B cell (primary cell): Measurements from ENCODE around the gene FRMPD2. TPM values are rescaled to one million over a fixed set of nuclear protein-coding genes. Genes with fewer than 3 reads are reported as not detected.

Source experiments
- ATAC-seq: fragments of 200-7000 bp; cut with Tn5 transposase; one replicate; pipeline ENCODE4 v1.10.0; 2021; ENCODE audit warnings: low read depth, mild to moderate bottlenecking, moderate number of reproducible peaks, moderate library complexity
- CTCF ChIA-PET: fragments of 350-600 bp; sonication (Branson Sonifier 250); formaldehyde crosslinking; loops from one replicate; lab custom pipeline; 2021; ENCODE audit warnings: antibody characterized with exemption, inconsistent platforms; lab: Charles Lee
- POLR2A ChIA-PET: fragments of 350-600 bp; sonication (Branson Sonifier 250); formaldehyde crosslinking; loops from one replicate; lab custom pipeline; 2021; ENCODE audit warnings: antibody characterized with exemption; lab: Charles Lee
- DNase-seq: peaks from one replicate; pipeline ENCODE4 v3.0.0; 2013
- H2AFZ ChIP-seq: 2 replicates; pipeline ENCODE4 v1.6.1; 2012; ENCODE audit warnings: mild to moderate bottlenecking, low read depth, low read length; ENCODE audit not compliant: insufficient read depth, poor library complexity, severe bottlenecking
- H3K27ac ChIP-seq, 2 donors: 1 replicate in 1 of 2; 2 replicates in 1 of 2; pipeline ENCODE4 v1.5.1; 2012 to 2013; ENCODE audit warnings: low read length in 2 of 2, mild to moderate bottlenecking in 2 of 2, moderate library complexity in 1 of 2
- H3K27me3 ChIP-seq, 4 experiments: fragments of 200-600 bp in 1 of 4; sonication (generic) in 1 of 4; replicated peaks in 1 of 4; 1 replicate in 2 of 4; 2 replicates in 2 of 4; pipeline versions ENCODE4 v1.6.1 to v1.7.0; 2013 to 2016; ENCODE audit warnings: low read length in 3 of 4, mild to moderate bottlenecking in 2 of 4, mixed read lengths in 1 of 4, moderate library complexity in 1 of 4; ENCODE audit not compliant: insufficient read depth in 4 of 4, control insufficient read depth in 3 of 4; ENCODE audit errors: control extremely low read depth in 1 of 4
- H3K36me3 ChIP-seq, 2 experiments: replicated peaks in 1 of 2; 1 replicate in 1 of 2; 2 replicates in 1 of 2; pipeline versions ENCODE4 v1.6.1 to v1.7.1; 2013; ENCODE audit warnings: low read length in 1 of 2; ENCODE audit not compliant: insufficient read depth in 2 of 2, control insufficient read depth in 1 of 2; ENCODE audit errors: control extremely low read depth in 1 of 2, extremely low read depth in 1 of 2
- H3K4me1 ChIP-seq, 2 donors: fragments of 200-600 bp in 1 of 2; sonication (generic) in 1 of 2; 1 replicate in 1 of 2; 2 replicates in 1 of 2; pipeline versions ENCODE4 v1.5.1 to v1.6.1; 2013 to 2017; ENCODE audit warnings: low read length in 2 of 2; ENCODE audit not compliant: control insufficient read depth in 2 of 2, insufficient read depth in 2 of 2
- H3K4me2 ChIP-seq: replicated peaks from 2 replicates; pipeline ENCODE3; 2012; ENCODE audit warnings: mild to moderate bottlenecking, low read depth, low read length; ENCODE audit not compliant: poor library complexity, severe bottlenecking
- H3K4me3 ChIP-seq, 5 experiments: fragments of 200-600 bp in 1 of 5; sonication (generic) in 1 of 5; 1 replicate in 3 of 5; 2 replicates in 2 of 5; pipeline versions ENCODE4 v1.5.1 to v1.7.0; 2011 to 2016; ENCODE audit warnings: low read length in 4 of 5, mild to moderate bottlenecking in 4 of 5, low read depth in 2 of 5, control low read depth in 1 of 5, moderate library complexity in 1 of 5; ENCODE audit not compliant: insufficient read depth in 1 of 5; ENCODE audit errors: control extremely low read depth in 1 of 5, extremely low read depth in 1 of 5
- H3K79me2 ChIP-seq: fragments of 200-600 bp; sonication (generic); one replicate; pipeline ENCODE4 v1.6.0; 2016; ENCODE audit warnings: low read length; ENCODE audit not compliant: control insufficient read depth, insufficient read depth
- H3K9ac ChIP-seq: fragments of 200-600 bp; sonication (generic); 2 replicates; pipeline ENCODE4 v1.6.1; 2017; ENCODE audit warnings: mild to moderate bottlenecking, low read length, moderate library complexity
- H3K9me3 ChIP-seq, 3 donors: one replicate each; pipeline versions ENCODE4 v1.6.1 to v1.7.1; 2013; ENCODE audit warnings: low read length in 2 of 3; ENCODE audit not compliant: control insufficient read depth in 2 of 3, insufficient read depth in 1 of 3; ENCODE audit errors: control extremely low read depth in 1 of 3
- H4K20me1 ChIP-seq: 2 replicates; pipeline ENCODE4 v1.6.0; 2012; ENCODE audit warnings: mild to moderate bottlenecking, low read length; ENCODE audit not compliant: insufficient read depth, control insufficient read depth, poor library complexity, severe bottlenecking
- H3K27ac Mint-ChIP-seq: one replicate; pipeline ENCODE4 v1.8.0; 2021; ENCODE audit warnings: mixed read lengths
- H3K27me3 Mint-ChIP-seq: one replicate; pipeline ENCODE4 v1.8.0; 2021; ENCODE audit warnings: mixed read lengths
- H3K4me1 Mint-ChIP-seq: one replicate; pipeline ENCODE4 v1.8.0; 2021; ENCODE audit warnings: mixed read lengths
- H3K4me3 Mint-ChIP-seq: one replicate; pipeline ENCODE4 v1.8.0; 2021; ENCODE audit warnings: mixed read lengths
- H3K9me3 Mint-ChIP-seq: one replicate; pipeline ENCODE4 v1.8.0; 2022; ENCODE audit warnings: mixed read lengths; ENCODE audit not compliant: insufficient read depth
- CTCF ChIP-seq: fragments of 200-600 bp; IDR thresholded peaks from one replicate; pipeline ENCODE4 v1.8.0; 2022; ENCODE audit warnings: antibody characterized with exemption, mild to moderate bottlenecking
- EZH2 ChIP-seq: IDR thresholded peaks from 2 replicates; pipeline ENCODE4 v1.6.1; 2012; ENCODE audit warnings: borderline replicate concordance, low read depth, mild to moderate bottlenecking, moderate library complexity, low read length; ENCODE audit not compliant: insufficient read depth, poor library complexity, severe bottlenecking
- WGBS: methylation state at CpG from one replicate; pipeline ENCODE4 v1.1.5; 2013; ENCODE audit warnings: missing lambda C conversion rate; ENCODE audit not compliant: insufficient coverage; 5-methylcytosine and 5-hydroxymethylcytosine counted together
- intact Hi-C: fragments of 100-400 bp; cut with micrococcal nuclease; formaldehyde crosslinking; loops from one replicate; pipeline ENCODE4 v1.10.0; 2022
- polyA plus RNA-seq: library from polyadenylated mRNA; depleted of rRNA; stranded (reverse); fragments of >200 nt; gene quantifications from 2 replicates; pipeline ENCODE4 v1.2.3, GENCODE V29; 2012
- total RNA-seq, 2 donors: library from RNA; stranded (reverse); fragments of 120-200 nt in 1 of 2; gene quantifications; 1 replicate in 1 of 2; 2 replicates in 1 of 2; pipeline versions ENCODE4 v1.2.3 to v1.2.4, GENCODE V29; 2013 to 2022

FRMPD2 gene
- total and polyA plus RNA-seq, 2 donors (not counting 1 experiment from before 2014, with no cell fraction given) = not detected

GRCh38 chr10:48192881-48193450 lies 81.5 kb downstream of the FRMPD2 start:
- no peaks in the 10 kb centered on the region for H3K4me1 Mint-ChIP-seq
- POLR2A ChIA-PET = no interaction called here
- H2AFZ ChIP-seq = no peak overlapping the region
- no peaks in the 10 kb centered on the region for H3K79me2 ChIP-seq
- H3K9ac ChIP-seq = no peak overlapping the region
- H3K9me3 ChIP-seq = no peaks in the 10 kb centered on the region
- no peak overlapping the region for H3K27ac Mint-ChIP-seq
- no peaks in the 10 kb centered on the region for H3K4me1 ChIP-seq
- no peak overlapping the region for H3K4me2 ChIP-seq
- CTCF ChIA-PET = no interaction called here
- H4K20me1 ChIP-seq = no peaks in the 10 kb centered on the region
- H3K27me3 ChIP-seq = no peaks in the 10 kb centered on the region
- H3K4me3 Mint-ChIP-seq = no peak overlapping the region
- H3K36me3 ChIP-seq = no peaks in the 10 kb centered on the region
- 93% methylated on average over 6 of the region's 9 CpGs for WGBS
- ATAC-seq = no peak
- no peak for DNase-seq
- intact Hi-C loops = no loop called here
- H3K9me3 Mint-ChIP-seq = no peaks in the 10 kb centered on the region
- H3K4me3 ChIP-seq = no peak overlapping the region
- TF ChIP-seq EZH2 = no peak
- TF ChIP-seq CTCF = no peak
- H3K27me3 Mint-ChIP-seq = peaks cover 4% of the 10 kb centered on the region
- H3K27ac ChIP-seq = no peak overlapping the region

GRCh38 chr10:48187713-48188485 lies 86.6 kb downstream of the FRMPD2 start:
- Histone ChIP-seq H4K20me1 (no peaks in the 10 kb centered on the region), H3K27me3 (no peaks in the 10 kb centered on the region), H3K9ac (no peak overlapping the region), H3K79me2 (no peaks in the 10 kb centered on the region), H3K4me3 (no peak overlapping the region), H2AFZ (no peak overlapping the region), H3K27ac (no peak overlapping the region), H3K4me2 (no peak overlapping the region), H3K36me3 (no peaks in the 10 kb centered on the region), H3K4me1 (no peaks in the 10 kb centered on the region), H3K9me3 (peaks cover 0 to 3% (median 0%) of the 10 kb centered on the region in 3 donors)
- Mint-ChIP-seq H3K4me3 (no peak overlapping the region), H3K9me3 (no peaks in the 10 kb centered on the region), H3K27ac (no peak overlapping the region), H3K27me3 (peaks cover 19% of the 10 kb centered on the region), H3K4me1 (no peaks in the 10 kb centered on the region)
- whole genome bisulfite sequencing = 88% methylated on average over 9 of the region's 10 CpGs
- TF ChIP-seq CTCF = no peak
- no peak for TF ChIP-seq EZH2
- intact Hi-C loops = no loop called here
- ChIA-PET POLR2A (no interaction called here), CTCF (no interaction called here)
- ATAC-seq (no peak), DNase-seq (no peak)
